ENCODE results near the gene TECR.

DNA sequence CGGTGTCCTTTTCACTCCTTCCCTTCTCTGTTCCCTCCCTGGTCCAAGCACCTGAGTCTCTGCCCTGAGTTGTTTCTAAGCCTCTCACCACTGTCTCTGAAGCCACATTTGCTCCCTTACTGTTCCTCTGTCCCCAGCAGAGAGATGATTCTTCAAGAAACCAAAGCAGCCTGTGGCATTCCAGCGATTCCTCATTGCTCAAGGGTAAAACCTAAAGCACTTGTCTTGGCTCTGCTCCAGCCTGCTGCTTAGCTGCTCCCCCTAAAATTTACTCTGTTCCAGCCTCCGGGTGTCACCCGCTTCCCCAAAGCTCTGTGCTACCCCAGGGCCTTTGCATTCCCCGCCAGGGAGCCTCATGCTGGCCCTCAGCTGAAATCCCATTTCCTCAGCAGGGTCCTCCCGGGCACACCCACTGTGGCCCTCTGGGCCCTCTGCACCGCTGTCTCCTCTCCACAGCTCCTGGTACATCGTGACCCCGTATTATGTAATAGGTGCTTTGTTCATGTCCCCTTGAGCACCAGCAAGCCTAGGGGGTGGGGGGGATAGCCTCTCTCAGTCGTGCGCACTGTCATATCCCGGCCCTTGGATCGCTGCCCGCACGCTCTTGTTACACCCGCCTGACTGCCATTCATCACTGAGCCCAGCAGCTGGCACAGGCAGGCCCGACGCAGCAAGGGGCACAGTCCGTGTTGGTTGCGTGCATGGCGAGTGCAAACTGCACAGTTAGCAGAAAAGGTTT, 15.8 kb downstream of the TECR start:
- TF ChIP-seq, protein P1, sequence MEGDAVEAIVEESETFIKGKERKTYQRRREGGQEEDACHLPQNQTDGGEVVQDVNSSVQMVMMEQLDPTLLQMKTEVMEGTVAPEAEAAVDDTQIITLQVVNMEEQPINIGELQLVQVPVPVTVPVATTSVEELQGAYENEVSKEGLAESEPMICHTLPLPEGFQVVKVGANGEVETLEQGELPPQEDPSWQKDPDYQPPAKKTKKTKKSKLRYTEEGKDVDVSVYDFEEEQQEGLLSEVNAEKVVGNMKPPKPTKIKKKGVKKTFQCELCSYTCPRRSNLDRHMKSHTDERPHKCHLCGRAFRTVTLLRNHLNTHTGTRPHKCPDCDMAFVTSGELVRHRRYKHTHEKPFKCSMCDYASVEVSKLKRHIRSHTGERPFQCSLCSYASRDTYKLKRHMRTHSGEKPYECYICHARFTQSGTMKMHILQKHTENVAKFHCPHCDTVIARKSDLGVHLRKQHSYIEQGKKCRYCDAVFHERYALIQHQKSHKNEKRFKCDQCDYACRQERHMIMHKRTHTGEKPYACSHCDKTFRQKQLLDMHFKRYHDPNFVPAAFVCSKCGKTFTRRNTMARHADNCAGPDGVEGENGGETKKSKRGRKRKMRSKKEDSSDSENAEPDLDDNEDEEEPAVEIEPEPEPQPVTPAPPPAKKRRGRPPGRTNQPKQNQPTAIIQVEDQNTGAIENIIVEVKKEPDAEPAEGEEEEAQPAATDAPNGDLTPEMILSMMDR (IDR thresholded peaks at IDR 0.05), result no peak
- no peak for TF ChIP-seq POLR2A (IDR thresholded peaks at IDR 0.05)

Data from uterus (tissue), 2 donors.